T-cell (primary cell): ENCODE measurements around the gene WNT10A. TPM values are rescaled to one million over a fixed set of nuclear protein-coding genes. Genes with fewer than 3 reads are reported as not detected.

Experiments
- ATAC-seq, 4 experiments: fragments of 200-7000 bp in 3 of 4; fragments of 150-1000 bp in 1 of 4; cut with Tn5 transposase; replicated peaks in 1 of 4; 1 replicate in 3 of 4; 2 replicates in 1 of 4; pipeline ENCODE4 v1.10.0; 2021; ENCODE audit warnings: moderate library complexity in 3 of 4, mild to moderate bottlenecking in 2 of 4, moderate number of reproducible peaks in 1 of 4
- CTCF ChIA-PET, 2 donors: fragments of 300-600 bp; sonication (Branson Sonifier 250); formaldehyde crosslinking; loops; one replicate each; lab custom pipeline; 2022; ENCODE audit warnings: antibody characterized with exemption in 2 of 2; lab: Charles Lee
- POLR2A ChIA-PET, 2 donors: fragments of 300-600 bp; sonication (Branson Sonifier 250); formaldehyde crosslinking; loops; one replicate each; lab custom pipeline; 2022; ENCODE audit warnings: antibody characterized with exemption in 2 of 2; lab: Charles Lee
- DNase-seq, 35 experiments: peaks; one replicate each; pipeline versions ENCODE4 v3.0.0 to v3.0.0-alpha.2; 2013 to 2023
- H3K27ac ChIP-seq: one replicate; pipeline ENCODE4 v1.5.1; 2013; ENCODE audit warnings: low read length
- H3K27me3 ChIP-seq, 2 experiments: replicated peaks in 1 of 2; 1 replicate in 1 of 2; 2 replicates in 1 of 2; pipeline versions ENCODE4 v1.6.1 to v1.7.0; 2013; ENCODE audit warnings: low read length in 1 of 2, mixed read lengths in 1 of 2; ENCODE audit not compliant: control insufficient read depth in 2 of 2, insufficient read depth in 2 of 2; ENCODE audit errors: extremely low read depth in 1 of 2
- H3K36me3 ChIP-seq, 2 donors: 1 replicate in 1 of 2; 2 replicates in 1 of 2; pipeline versions ENCODE4 v1.6.1 to v1.7.0; 2013; ENCODE audit warnings: low read length in 1 of 2; ENCODE audit not compliant: control insufficient read depth in 2 of 2, insufficient read depth in 1 of 2; ENCODE audit errors: extremely low read depth in 1 of 2
- H3K4me1 ChIP-seq, 2 experiments: 1 replicate in 1 of 2; 2 replicates in 1 of 2; pipeline versions ENCODE4 v1.6.1 to v1.7.0; 2013; ENCODE audit warnings: low read length in 2 of 2, mixed read lengths in 1 of 2; ENCODE audit not compliant: insufficient read depth in 2 of 2, control insufficient read depth in 1 of 2; ENCODE audit errors: extremely low read depth in 1 of 2
- H3K4me3 ChIP-seq, 2 donors: 1 replicate in 1 of 2; 2 replicates in 1 of 2; pipeline versions ENCODE4 v1.5.1 to v1.7.0; 2013; ENCODE audit warnings: mild to moderate bottlenecking in 2 of 2, low read length in 1 of 2, moderate library complexity in 1 of 2; ENCODE audit not compliant: control insufficient read depth in 1 of 2; ENCODE audit errors: extremely low read depth in 1 of 2
- H3K9me3 ChIP-seq: 2 replicates; pipeline ENCODE4 v1.7.0; 2013
- H3K27ac Mint-ChIP-seq, 2 donors: one replicate each; pipeline ENCODE4 v1.8.0; 2020 to 2021; ENCODE audit warnings: mild to moderate bottlenecking in 2 of 2, mixed read lengths in 2 of 2
- H3K27me3 Mint-ChIP-seq, 2 donors: one replicate each; pipeline ENCODE4 v1.8.0; 2021 to 2022; ENCODE audit warnings: mixed read lengths in 2 of 2
- H3K36me3 Mint-ChIP-seq: one replicate; pipeline ENCODE4 v1.8.0; 2021; ENCODE audit warnings: mixed read lengths
- H3K4me1 Mint-ChIP-seq, 3 donors: one replicate each; pipeline ENCODE4 v1.8.0; 2020 to 2022; ENCODE audit warnings: mixed read lengths in 3 of 3, mild to moderate bottlenecking in 1 of 3
- H3K4me3 Mint-ChIP-seq, 3 donors: one replicate each; pipeline ENCODE4 v1.8.0; 2020 to 2022; ENCODE audit warnings: mild to moderate bottlenecking in 3 of 3, mixed read lengths in 3 of 3, moderate library complexity in 3 of 3
- H3K9me3 Mint-ChIP-seq, 3 donors: one replicate each; pipeline ENCODE4 v1.8.0; 2020 to 2022; ENCODE audit warnings: mixed read lengths in 3 of 3
- WGBS: methylation state at CpG from one replicate; pipeline ENCODE4 v1.1.5; 2013; ENCODE audit warnings: missing lambda C conversion rate; ENCODE audit not compliant: insufficient coverage; 5-methylcytosine and 5-hydroxymethylcytosine counted together
- total RNA-seq, 35 experiments: library from RNA in 6 of 35; stranded (reverse) in 6 of 35; fragments of 120-200 nt in 1 of 35; gene quantifications; one replicate each; pipeline versions ENCODE4 v1.2.1 to v1.2.4 and lab custom pipeline; 2013 to 2026

The WNT10A gene
- total RNA-seq, 5 donors from 2014 or later (not counting 1 experiment from before 2014, with no cell fraction given) = 3.1 to 10.7 (median 6.1) TPM

GRCh38 chr2:218898109-218898878 is 17.6 kb downstream of the WNT10A start:
- H3K27me3 Mint-ChIP-seq = peaks cover 19 to 21% of the 10 kb centered on the region in 2 donors
- H3K27ac Mint-ChIP-seq = peak overlapping the region; percentile 50
- no peaks in the 10 kb centered on the region for H3K36me3 Mint-ChIP-seq
- H3K4me1 ChIP-seq = peaks cover 40 to 54% of the 10 kb centered on the region in 2 experiments
- H3K9me3 ChIP-seq = no peaks in the 10 kb centered on the region
- ATAC-seq (peak; percentile 25 to 47 (median 44)), DNase-seq (peak in 34 of 35 experiments; percentile 40 to 85 (median 65))
- peaks cover 43 to 46% (median 44%) of the 10 kb centered on the region in 3 donors for H3K4me1 Mint-ChIP-seq
- no peaks in the 10 kb centered on the region for H3K9me3 Mint-ChIP-seq
- 4% methylated on average over 40 of the region's 52 CpGs for WGBS
- H3K27ac ChIP-seq = peak overlapping the region; percentile 98
- peaks cover 21 to 31% of the 10 kb centered on the region in 2 experiments for H3K27me3 ChIP-seq
- H3K4me3 ChIP-seq = peak overlapping the region in 1 of 2 donors; percentile 57
- CTCF ChIA-PET = interaction anchor here (0.5 to 7.3 kb wide), 26 partner anchors 9 to 1108 kb away, joined by 3 to 239 read pairs (median 3); partner anchors contain the start of genes WNT10A (in 2 of the 2), CDK5R2 (in 1 of the 2) and TTLL4 (in 1 of the 2)
- H3K36me3 ChIP-seq = no peaks in the 10 kb centered on the region
- peak overlapping the region; percentile 68 to 86 (median 69) for H3K4me3 Mint-ChIP-seq
- POLR2A ChIA-PET = interaction anchor here (0.5 to 2.5 kb wide), 5 partner anchors 11 to 669 kb away, joined by 3 to 10 read pairs (median 5); no protein-coding TSS in a partner anchor

GRCh38 chr2:218899147-218899546 is 18.5 kb downstream of the WNT10A start:
- no peak overlapping the region for H3K27ac ChIP-seq
- Mint-ChIP-seq H3K27ac (no peak overlapping the region), H3K4me3 (peak overlapping the region in 1 of 3 donors; percentile 86), H3K4me1 (peaks cover 35 to 37% (median 36%) of the 10 kb centered on the region in 3 donors), H3K36me3 (no peaks in the 10 kb centered on the region), H3K27me3 (peaks cover 19 to 24% of the 10 kb centered on the region in 2 donors), H3K9me3 (no peaks in the 10 kb centered on the region)
- CTCF ChIA-PET = interaction anchor here (0.6 to 7.3 kb wide), 5 partner anchors 12 to 46 kb away, joined by 3 to 239 read pairs (median 13); partner anchors contain the start of gene WNT10A (in 2 of the 2)
- H3K4me1 ChIP-seq = peaks cover 31 to 45% of the 10 kb centered on the region in 2 experiments
- peaks cover 21 to 31% of the 10 kb centered on the region in 2 experiments for H3K27me3 ChIP-seq
- DNase-seq = no peak
- no peak overlapping the region for H3K4me3 ChIP-seq
- WGBS = 20% methylated on average over 4 of the region's 12 CpGs
- POLR2A ChIA-PET = interaction anchor here (0.6 to 1.1 kb wide), 2 partner anchors 19 to 323 kb away, joined by 5 to 7 read pairs; partner anchors contain the start of gene WNT10A (in 1 of the 2)
- ATAC-seq = no peak
- H3K9me3 ChIP-seq = no peaks in the 10 kb centered on the region
- no peaks in the 10 kb centered on the region for H3K36me3 ChIP-seq

- peaks cover 9 to 13% of the 10 kb centered on the region in 2 experiments for H3K4me1 ChIP-seq
- Mint-ChIP-seq H3K4me1 (peaks cover 10 to 11% (median 11%) of the 10 kb centered on the region in 3 donors), H3K9me3 (no peaks in the 10 kb centered on the region), H3K4me3 (no peak overlapping the region), H3K27me3 (peaks cover 34 to 35% of the 10 kb centered on the region in 2 donors), H3K27ac (no peak overlapping the region), H3K36me3 (no peaks in the 10 kb centered on the region)
- peaks cover 26 to 45% of the 10 kb centered on the region in 2 experiments for H3K27me3 ChIP-seq
- DNase-seq (no peak), ATAC-seq (no peak)
- POLR2A ChIA-PET = no interaction called here
- no peak overlapping the region for H3K4me3 ChIP-seq
- WGBS = 97% methylated on average over 4 of the region's 4 CpGs
- H3K9me3 ChIP-seq = no peaks in the 10 kb centered on the region
- H3K36me3 ChIP-seq = no peaks in the 10 kb centered on the region
- CTCF ChIA-PET = interaction anchor here in 1 of 2 donors (1.6 kb wide), 1 partner anchor 25 kb away, joined by 3 read pairs; no protein-coding TSS in a partner anchor
- H3K27ac ChIP-seq = no peak overlapping the region
These were observed 21.8 kb downstream of the WNT10A start for GRCh38 chr2:218902427-218902826.

- H3K9me3 ChIP-seq = no peaks in the 10 kb centered on the region
- H3K36me3 ChIP-seq = no peaks in the 10 kb centered on the region
- ATAC-seq = no peak
- peaks cover under 1 to 9% of the 10 kb centered on the region in 2 experiments for H3K4me1 ChIP-seq
- peaks cover 30 to 35% of the 10 kb centered on the region in 2 donors for H3K27me3 Mint-ChIP-seq
- ChIA-PET CTCF (interaction anchor here (1.2 to 2.0 kb wide), 3 partner anchors 8 to 28 kb away, joined by 3 to 6 read pairs (median 3); no protein-coding TSS in a partner anchor), POLR2A (interaction anchor here in 1 of 2 donors (0.6 kb wide), 1 partner anchor 90 kb away, joined by 3 read pairs; no protein-coding TSS in a partner anchor)
- peaks cover 20 to 43% of the 10 kb centered on the region in 2 experiments for H3K27me3 ChIP-seq
- no peak overlapping the region for H3K27ac ChIP-seq
- 22% methylated on average over 2 of the region's 2 CpGs for WGBS
- H3K36me3 Mint-ChIP-seq = no peaks in the 10 kb centered on the region
- H3K4me1 Mint-ChIP-seq = peaks cover 7 to 12% (median 9%) of the 10 kb centered on the region in 3 donors
- H3K27ac Mint-ChIP-seq = no peak overlapping the region
- no peak overlapping the region for H3K4me3 Mint-ChIP-seq
- no peaks in the 10 kb centered on the region for H3K9me3 Mint-ChIP-seq
- no peak for DNase-seq
- no peak overlapping the region for H3K4me3 ChIP-seq
These were observed 23.5 kb downstream of the WNT10A start for GRCh38 chr2:218904176-218904575.

GRCh38 chr2:218908721-218909619 is 28.3 kb downstream of the WNT10A start:
- peak; percentile 99 for ATAC-seq
- H3K4me3 ChIP-seq = peak overlapping the region; percentile 57 to 67
- H3K27ac Mint-ChIP-seq = peak overlapping the region; percentile 63 to 80

More at GRCh38 chr2:218908721-218909619, 28.3 kb downstream of the WNT10A start:
- Mint-ChIP-seq H3K36me3 (no peaks in the 10 kb centered on the region), H3K9me3 (no peaks in the 10 kb centered on the region), H3K4me1 (peaks cover 10 to 14% (median 11%) of the 10 kb centered on the region in 3 donors), H3K4me3 (peak overlapping the region; percentile 77 to 83 (median 81)), H3K27me3 (peaks cover 15 to 16% of the 10 kb centered on the region in 2 donors)
- ChIA-PET CTCF (interaction anchor here (0.5 to 2.0 kb wide), 6 partner anchors 11 to 65 kb away, joined by 3 to 10 read pairs (median 4); no protein-coding TSS in a partner anchor), POLR2A (no interaction called here)
- peaks cover 5 to 32% of the 10 kb centered on the region in 2 experiments for H3K27me3 ChIP-seq
- no peaks in the 10 kb centered on the region for H3K36me3 ChIP-seq
- WGBS = 4% methylated on average over 50 of the region's 58 CpGs
- DNase-seq = peak; percentile 74 to 94 (median 86)
- peak overlapping the region; percentile 48 for H3K27ac ChIP-seq
- no peaks in the 10 kb centered on the region for H3K9me3 ChIP-seq
- peaks cover 3 to 13% of the 10 kb centered on the region in 2 experiments for H3K4me1 ChIP-seq
